Peyer's patch (tissue), 4 donors: Measurements from ENCODE around the gene FAAP100.
A peak's percentile ranks its signal among the peaks of the same experiment; 100 is the strongest.

Experiments
- CTCF ChIP-seq, 6 experiments: fragments of 450-650 bp in 4 of 6; fragments of 200-600 bp in 2 of 6; sonication (generic) in 1 of 6; IDR thresholded peaks; one replicate each; pipeline ENCODE4 v1.5.1; 2017 to 2019; ENCODE audit warnings: antibody characterized with exemption in 6 of 6, mild to moderate bottlenecking in 3 of 6, moderate library complexity in 1 of 6
- POLR2A ChIP-seq, 2 donors: fragments of 450-650 bp; IDR thresholded peaks; one replicate each; pipeline ENCODE4 v1.5.1; 2017; ENCODE audit warnings: antibody characterized with exemption in 2 of 2, mild to moderate bottlenecking in 2 of 2, moderate library complexity in 2 of 2

- no peak for TF ChIP-seq CTCF (IDR thresholded peaks at IDR 0.05)
- TF ChIP-seq POLR2A (IDR thresholded peaks at IDR 0.05) = peak in 1 of 2 donors; percentile 2
These were observed 38.8 kb downstream of the FAAP100 start for GRCh38 chr17:81513372-81513752.
